Adrenal gland (tissue), 5 donors: ENCODE measurements around the gene LPP.

Source experiments
- CTCF ChIP-seq, 6 experiments: fragments of 450-650 bp in 4 of 6; fragments of 200-600 bp in 2 of 6; sonication (generic) in 1 of 6; IDR thresholded peaks; 1 replicate in 5 of 6; 2 replicates in 1 of 6; pipeline versions ENCODE4 v1.5.1 to v1.8.0; 2016 to 2021; ENCODE audit warnings: antibody characterized with exemption in 6 of 6, mild to moderate bottlenecking in 2 of 6, moderate library complexity in 1 of 6
- POLR2A ChIP-seq, 2 donors: fragments of 450-650 bp; IDR thresholded peaks; one replicate each; pipeline ENCODE4 v1.6.1; 2017; ENCODE audit warnings: antibody characterized with exemption in 2 of 2, mild to moderate bottlenecking in 2 of 2, moderate library complexity in 1 of 2
- donor health status: DM: no; HTN: no; CAD: no.

DNA sequence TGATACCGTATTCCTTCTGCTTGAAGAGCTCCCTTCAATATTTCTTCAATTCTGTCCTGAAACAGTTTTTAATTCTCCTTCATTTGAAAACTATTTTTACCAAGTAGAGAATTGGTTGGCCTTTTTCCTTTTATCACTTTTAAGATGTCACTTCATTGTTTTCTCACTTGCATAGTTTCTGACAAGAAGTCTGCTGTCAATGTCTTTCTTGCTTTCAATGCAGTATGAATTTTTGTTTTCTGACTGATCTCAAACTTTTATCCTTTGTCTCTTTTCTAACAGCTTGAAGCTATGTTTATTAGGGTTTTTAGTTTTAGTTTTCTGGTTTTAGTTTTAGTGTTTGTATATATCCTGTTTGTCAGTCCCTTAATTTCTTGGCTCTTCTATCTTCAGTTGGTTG is 653.0 kb downstream of the LPP start:
- TF ChIP-seq CTCF (IDR thresholded peaks at IDR 0.05), result no peak
- TF ChIP-seq POLR2A (IDR thresholded peaks at IDR 0.05), result no peak
